ENCODE data around the gene RIMBP2. TPM values are rescaled to one million over a fixed set of nuclear protein-coding genes. Genes with fewer than 3 reads are reported as not detected.

Gene RIMBP2
- total RNA-seq, 1 donor from 2014 or later: 0.99 TPM

DNA sequence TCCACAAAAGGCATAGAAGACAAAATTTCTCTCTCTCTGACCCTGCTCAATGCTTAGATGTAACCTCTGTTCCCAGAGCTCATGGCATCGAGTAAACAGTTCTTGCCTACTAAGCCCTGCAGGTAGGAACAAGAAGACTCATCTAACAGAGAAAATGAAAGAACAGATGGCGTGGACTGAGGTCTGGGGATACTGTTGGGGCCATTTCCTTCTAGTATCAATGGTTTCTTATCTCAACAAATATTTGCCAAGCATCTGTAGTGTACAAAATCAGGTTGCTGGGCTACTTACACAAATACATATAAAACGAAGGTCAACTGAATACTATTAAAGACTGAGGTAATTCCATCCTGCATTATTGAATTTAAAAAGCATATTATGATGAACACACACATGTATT, 93.3 kb downstream of the RIMBP2 start:
- no peak overlapping the region for H3K27ac ChIP-seq
- H3K4me2 ChIP-seq: no peak overlapping the region
- no peak overlapping the region for H3K4me3 Mint-ChIP-seq
- DNase-seq (ENCODE audit: low spot score): no peak
- H3K4me3 ChIP-seq: no peak overlapping the region
- no peaks in the 10 kb centered on the region for H3K36me3 ChIP-seq
- no peak overlapping the region for H3K9ac ChIP-seq
- H3K27me3 Mint-ChIP-seq (ENCODE audit: insufficient read depth, low read depth): peaks cover 2% of the 10 kb centered on the region
- peaks cover 11% of the 10 kb centered on the region for H3K36me3 Mint-ChIP-seq
- peaks cover 7% of the 10 kb centered on the region for H3K4me1 Mint-ChIP-seq
- H3F3A ChIP-seq (ENCODE audit: low read depth): no peaks in the 10 kb centered on the region
- no peak overlapping the region for H3K27ac Mint-ChIP-seq
- no peaks in the 10 kb centered on the region for H3K9me3 ChIP-seq (ENCODE audit: low read depth)
- no peaks in the 10 kb centered on the region for H3K27me3 ChIP-seq
- no peak overlapping the region for H2AFZ ChIP-seq (replicated peaks)
- no peaks in the 10 kb centered on the region for H3K79me2 ChIP-seq (ENCODE audit: low read depth)
- H3K4me1 ChIP-seq: no peaks in the 10 kb centered on the region
- TF ChIP-seq CTCF (IDR thresholded peaks at IDR 0.05) (no peak), EZH2phosphoT487 (IDR thresholded peaks at IDR 0.05) (no peak), EZH2 (IDR thresholded peaks at IDR 0.05) (no peak)
- peaks cover 25% of the 10 kb centered on the region for H3K9me3 Mint-ChIP-seq
- no peaks in the 10 kb centered on the region for H4K20me1 ChIP-seq (ENCODE audit: low read depth)

DNA sequence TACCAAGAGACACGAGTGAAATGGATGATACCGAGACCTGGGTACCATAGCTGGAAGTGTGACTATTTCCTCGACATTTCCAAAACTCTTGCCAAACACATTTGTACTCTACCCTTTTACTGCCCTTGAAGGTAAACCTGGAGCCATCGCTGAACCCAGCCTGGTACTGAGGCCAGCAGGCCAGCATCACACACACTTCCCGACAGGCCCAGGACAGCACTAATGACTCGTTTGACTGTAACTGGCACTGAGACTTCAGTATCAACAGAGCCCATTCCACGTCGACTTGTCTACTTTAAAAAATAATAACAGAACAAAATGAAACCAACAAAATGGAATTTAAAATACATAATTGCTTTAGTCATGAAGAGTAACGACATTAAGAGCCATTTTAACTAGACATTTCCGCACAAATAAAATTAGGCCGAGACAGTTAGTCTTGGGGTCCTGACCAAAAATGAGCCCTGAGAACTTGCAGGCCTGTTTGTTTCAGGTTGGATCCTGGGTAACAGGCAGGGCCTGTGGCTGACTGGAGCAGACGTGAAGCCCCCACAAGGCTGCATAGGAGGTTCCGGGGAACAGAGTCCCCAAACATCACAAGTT, 94.3 kb downstream of the RIMBP2 start:
- Histone ChIP-seq H3F3A (ENCODE audit: low read depth) (no peaks in the 10 kb centered on the region), H3K27me3 (no peaks in the 10 kb centered on the region), H3K4me2 (no peak overlapping the region), H2AFZ (replicated peaks) (no peak overlapping the region), H3K27ac (no peak overlapping the region), H3K9ac (no peak overlapping the region), H3K36me3 (no peaks in the 10 kb centered on the region), H3K4me1 (no peaks in the 10 kb centered on the region), H4K20me1 (ENCODE audit: low read depth) (no peaks in the 10 kb centered on the region), H3K4me3 (no peak overlapping the region), H3K79me2 (ENCODE audit: low read depth) (no peaks in the 10 kb centered on the region), H3K9me3 (ENCODE audit: low read depth) (no peaks in the 10 kb centered on the region)
- Mint-ChIP-seq H3K27ac (no peak overlapping the region), H3K4me1 (peaks cover 14% of the 10 kb centered on the region), H3K27me3 (ENCODE audit: insufficient read depth, low read depth) (peaks cover 2% of the 10 kb centered on the region), H3K9me3 (peaks cover 25% of the 10 kb centered on the region), H3K36me3 (peaks cover 11% of the 10 kb centered on the region), H3K4me3 (no peak overlapping the region)
- TF ChIP-seq CTCF (IDR thresholded peaks at IDR 0.05): no peak
- no peak for TF ChIP-seq EZH2phosphoT487 (IDR thresholded peaks at IDR 0.05)
- no peak for TF ChIP-seq EZH2 (IDR thresholded peaks at IDR 0.05)
- DNase-seq (ENCODE audit: low spot score): no peak

GRCh38 chr12:130620756-130621155, 95.3 kb downstream of the RIMBP2 start:
- peaks cover 11% of the 10 kb centered on the region for H3K36me3 Mint-ChIP-seq
- Histone ChIP-seq H3K4me2 (no peak overlapping the region), H3K27me3 (no peaks in the 10 kb centered on the region), H2AFZ (replicated peaks) (no peak overlapping the region), H3K9me3 (ENCODE audit: low read depth) (no peaks in the 10 kb centered on the region), H3F3A (ENCODE audit: low read depth) (no peaks in the 10 kb centered on the region), H3K4me3 (no peak overlapping the region), H3K9ac (no peak overlapping the region), H3K4me1 (no peaks in the 10 kb centered on the region), H4K20me1 (ENCODE audit: low read depth) (no peaks in the 10 kb centered on the region), H3K27ac (no peak overlapping the region), H3K36me3 (no peaks in the 10 kb centered on the region), H3K79me2 (ENCODE audit: low read depth) (no peaks in the 10 kb centered on the region)
- peaks cover 2% of the 10 kb centered on the region for H3K27me3 Mint-ChIP-seq (ENCODE audit: insufficient read depth, low read depth)
- peaks cover 14% of the 10 kb centered on the region for H3K4me1 Mint-ChIP-seq
- no peak overlapping the region for H3K27ac Mint-ChIP-seq
- DNase-seq (ENCODE audit: low spot score): no peak
- peaks cover 25% of the 10 kb centered on the region for H3K9me3 Mint-ChIP-seq
- TF ChIP-seq EZH2phosphoT487 (IDR thresholded peaks at IDR 0.05): no peak
- TF ChIP-seq CTCF (IDR thresholded peaks at IDR 0.05): no peak
- no peak for TF ChIP-seq EZH2 (IDR thresholded peaks at IDR 0.05)
- H3K4me3 Mint-ChIP-seq: no peak overlapping the region
